ENCODE data around the gene LAS1L.

DNA sequence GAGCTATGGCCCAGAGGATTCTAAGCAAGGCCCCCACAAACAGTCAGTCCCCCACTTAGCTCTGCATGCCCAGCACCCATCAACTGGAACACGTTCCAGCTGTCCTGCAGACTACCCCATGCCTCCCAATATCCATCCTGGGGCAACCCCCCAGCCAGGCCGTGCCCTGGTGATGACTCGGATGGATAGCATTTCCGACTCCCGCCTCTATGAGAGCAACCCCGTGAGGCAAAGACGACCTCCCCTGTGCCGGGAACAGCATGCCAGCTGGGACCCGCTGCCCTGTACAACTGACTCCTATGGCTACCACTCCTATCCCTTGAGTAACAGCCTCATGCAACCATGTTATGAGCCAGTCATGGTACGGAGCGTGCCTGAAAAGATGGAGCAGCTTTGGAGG is 32.0 kb downstream of the LAS1L start:
- no peak for TF ChIP-seq POLR2A (IDR thresholded peaks at IDR 0.05)
- TF ChIP-seq, protein P1, sequence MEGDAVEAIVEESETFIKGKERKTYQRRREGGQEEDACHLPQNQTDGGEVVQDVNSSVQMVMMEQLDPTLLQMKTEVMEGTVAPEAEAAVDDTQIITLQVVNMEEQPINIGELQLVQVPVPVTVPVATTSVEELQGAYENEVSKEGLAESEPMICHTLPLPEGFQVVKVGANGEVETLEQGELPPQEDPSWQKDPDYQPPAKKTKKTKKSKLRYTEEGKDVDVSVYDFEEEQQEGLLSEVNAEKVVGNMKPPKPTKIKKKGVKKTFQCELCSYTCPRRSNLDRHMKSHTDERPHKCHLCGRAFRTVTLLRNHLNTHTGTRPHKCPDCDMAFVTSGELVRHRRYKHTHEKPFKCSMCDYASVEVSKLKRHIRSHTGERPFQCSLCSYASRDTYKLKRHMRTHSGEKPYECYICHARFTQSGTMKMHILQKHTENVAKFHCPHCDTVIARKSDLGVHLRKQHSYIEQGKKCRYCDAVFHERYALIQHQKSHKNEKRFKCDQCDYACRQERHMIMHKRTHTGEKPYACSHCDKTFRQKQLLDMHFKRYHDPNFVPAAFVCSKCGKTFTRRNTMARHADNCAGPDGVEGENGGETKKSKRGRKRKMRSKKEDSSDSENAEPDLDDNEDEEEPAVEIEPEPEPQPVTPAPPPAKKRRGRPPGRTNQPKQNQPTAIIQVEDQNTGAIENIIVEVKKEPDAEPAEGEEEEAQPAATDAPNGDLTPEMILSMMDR (IDR thresholded peaks at IDR 0.05), result no peak
